Measurements from ENCODE around the gene SV2B. TPM values are rescaled to one million over a fixed set of nuclear protein-coding genes. Genes with fewer than 3 reads are reported as not detected.

The SV2B gene
- total RNA-seq, 1 donor from 2014 or later, result not detected

GRCh38 chr15:91068436-91068835 is 31.6 kb upstream of the SV2B start:
- H3K27ac ChIP-seq (ENCODE audit: low read depth, low read length), result no peak overlapping the region
- no peak overlapping the region for H3K27ac Mint-ChIP-seq (ENCODE audit: unreplicated experiment)
- DNase-seq (ENCODE audit: low read depth) (no peak), FAIRE-seq (no peak)
- H2AFZ ChIP-seq (ENCODE audit: low read depth, low read length), result no peak overlapping the region
- H3K9me3 ChIP-seq (ENCODE audit: insufficient read depth, low read depth, low read length), result no peaks in the 10 kb centered on the region
- no peaks in the 10 kb centered on the region for H3K4me1 ChIP-seq (ENCODE audit: insufficient read depth, low read length)
- H3K9me3 Mint-ChIP-seq (ENCODE audit: unreplicated experiment), result peaks cover 8% of the 10 kb centered on the region
- TF ChIP-seq EZH2 (IDR thresholded peaks at IDR 0.05; ENCODE audit: insufficient read depth, low read length), result no peak
- TF ChIP-seq CTCF (IDR thresholded peaks at IDR 0.05; ENCODE audit: insufficient read depth, low read depth, low read length), result no peak
- no peak overlapping the region for H3K4me2 ChIP-seq (ENCODE audit: low read length)
- H3K27me3 Mint-ChIP-seq (ENCODE audit: low read depth, unreplicated experiment), result no peaks in the 10 kb centered on the region
- H3K79me2 ChIP-seq (ENCODE audit: insufficient read depth, low read length), result no peaks in the 10 kb centered on the region
- no peaks in the 10 kb centered on the region for H3K27me3 ChIP-seq (ENCODE audit: insufficient read depth, low read length)
- H3K36me3 ChIP-seq (ENCODE audit: insufficient read depth, low read length), result no peaks in the 10 kb centered on the region
- H3K9ac ChIP-seq (ENCODE audit: low read length), result no peak overlapping the region
- H3K4me3 Mint-ChIP-seq (ENCODE audit: unreplicated experiment), result no peak overlapping the region
- no peak overlapping the region for H3K4me3 ChIP-seq (ENCODE audit: insufficient read depth, low read depth, low read length)
- H3K36me3 Mint-ChIP-seq (ENCODE audit: low read depth, unreplicated experiment), result no peaks in the 10 kb centered on the region
- H3K4me1 Mint-ChIP-seq (ENCODE audit: low read depth, unreplicated experiment), result no peaks in the 10 kb centered on the region
- H4K20me1 ChIP-seq (ENCODE audit: insufficient read depth, low read length), result no peaks in the 10 kb centered on the region

GRCh38 chr15:91068966-91069365 is 31.1 kb upstream of the SV2B start:
- FAIRE-seq, result no peak
- no peak for DNase-seq (ENCODE audit: low read depth)
- no peaks in the 10 kb centered on the region for H3K27me3 Mint-ChIP-seq (ENCODE audit: low read depth, unreplicated experiment)

More at GRCh38 chr15:91068966-91069365, 31.1 kb upstream of the SV2B start:
- Histone ChIP-seq H3K9me3 (ENCODE audit: insufficient read depth, low read depth, low read length) (no peaks in the 10 kb centered on the region), H3K9ac (ENCODE audit: low read length) (no peak overlapping the region), H3K27ac (ENCODE audit: low read depth, low read length) (no peak overlapping the region), H3K4me2 (ENCODE audit: low read length) (no peak overlapping the region), H3K4me1 (ENCODE audit: insufficient read depth, low read length) (no peaks in the 10 kb centered on the region), H3K4me3 (ENCODE audit: insufficient read depth, low read depth, low read length) (no peak overlapping the region), H4K20me1 (ENCODE audit: insufficient read depth, low read length) (no peaks in the 10 kb centered on the region), H2AFZ (ENCODE audit: low read depth, low read length) (no peak overlapping the region), H3K27me3 (ENCODE audit: insufficient read depth, low read length) (no peaks in the 10 kb centered on the region), H3K36me3 (ENCODE audit: insufficient read depth, low read length) (no peaks in the 10 kb centered on the region), H3K79me2 (ENCODE audit: insufficient read depth, low read length) (no peaks in the 10 kb centered on the region)
- TF ChIP-seq CTCF (IDR thresholded peaks at IDR 0.05; ENCODE audit: insufficient read depth, low read depth, low read length) (no peak), EZH2 (IDR thresholded peaks at IDR 0.05; ENCODE audit: insufficient read depth, low read length) (no peak)
- H3K27ac Mint-ChIP-seq (ENCODE audit: unreplicated experiment), result no peak overlapping the region
- peaks cover 3% of the 10 kb centered on the region for H3K9me3 Mint-ChIP-seq (ENCODE audit: unreplicated experiment)
- no peaks in the 10 kb centered on the region for H3K4me1 Mint-ChIP-seq (ENCODE audit: low read depth, unreplicated experiment)
- no peaks in the 10 kb centered on the region for H3K36me3 Mint-ChIP-seq (ENCODE audit: low read depth, unreplicated experiment)
- H3K4me3 Mint-ChIP-seq (ENCODE audit: unreplicated experiment), result no peak overlapping the region

All from astrocyte (in vitro differentiated cells and primary cell).